GM12892 (cell line): ENCODE results near the gene SNAPC2.

Experiments
- POLR2A ChIP-seq: IDR thresholded peaks from 2 replicates; pipeline ENCODE4 v1.6.1; 2011; ENCODE audit warnings: low read depth, low read length, control low read depth
- POLR2AphosphoS5 ChIP-seq: IDR thresholded peaks from 2 replicates; pipeline ENCODE4 v1.6.1; 2011; ENCODE audit warnings: low read depth, low read length, control low read depth

GRCh38 chr19:7931221-7932061 lies 11.3 kb downstream of the SNAPC2 start:
- no peak for TF ChIP-seq POLR2A
- no peak for TF ChIP-seq POLR2AphosphoS5
